ENCODE results near the gene CYP19A1. TPM values are rescaled to one million over a fixed set of nuclear protein-coding genes. Genes with fewer than 3 reads are reported as not detected.
"Not testable (repeated sequence)": the region's sequence is repeated elsewhere in the genome, so short reads cannot be mapped to it uniquely, and the experiment has no call there.

CYP19A1 gene
- total RNA-seq, 1 experiment from 2014 or later = 2.4 TPM

GRCh38 chr15:51290720-51291119, 47.7 kb downstream of the CYP19A1 start:
- DNase-seq = no peak
- Histone ChIP-seq H3K4me1 (ENCODE audit: low read length) (peaks cover 8% of the 10 kb centered on the region), H3K27me3 (ENCODE audit: low read length) (no peaks in the 10 kb centered on the region), H3K9me3 (ENCODE audit: low read length) (no peaks in the 10 kb centered on the region), H3K4me3 (ENCODE audit: low read length) (no peak overlapping the region), H3K79me2 (ENCODE audit: low read length) (no peaks in the 10 kb centered on the region), H4K20me1 (ENCODE audit: insufficient read depth, low read depth, low read length) (no peaks in the 10 kb centered on the region), H3K9me2 (replicated peaks; ENCODE audit: insufficient read depth, low read length) (no peaks in the 10 kb centered on the region), H3K9ac (ENCODE audit: low read length) (no peak overlapping the region), H3K27ac (ENCODE audit: low read length) (no peak overlapping the region), H3K36me3 (ENCODE audit: insufficient read depth, low read length) (no peaks in the 10 kb centered on the region), H2AFZ (ENCODE audit: low read length) (no peak overlapping the region), H3K4me2 (ENCODE audit: low read depth, low read length, poor library complexity, severe bottlenecking) (no peak overlapping the region)

- H3K4me3 ChIP-seq (ENCODE audit: low read length) = no peak overlapping the region
- H3K79me2 ChIP-seq (ENCODE audit: low read length) = no peaks in the 10 kb centered on the region
- H3K27me3 ChIP-seq (ENCODE audit: low read length) = no peaks in the 10 kb centered on the region
- H3K36me3 ChIP-seq (ENCODE audit: insufficient read depth, low read length) = no peaks in the 10 kb centered on the region
- H3K4me1 ChIP-seq (ENCODE audit: low read length) = peaks cover 9% of the 10 kb centered on the region
- no peaks in the 10 kb centered on the region for H3K9me3 ChIP-seq (ENCODE audit: low read length)
- no peak for DNase-seq
- no peaks in the 10 kb centered on the region for H3K9me2 ChIP-seq (replicated peaks; ENCODE audit: insufficient read depth, low read length)
- no peak overlapping the region for H3K4me2 ChIP-seq (ENCODE audit: low read depth, low read length, poor library complexity, severe bottlenecking)
- no peak overlapping the region for H3K27ac ChIP-seq (ENCODE audit: low read length)
- H3K9ac ChIP-seq (ENCODE audit: low read length) = no peak overlapping the region
- no peak overlapping the region for H2AFZ ChIP-seq (ENCODE audit: low read length)
- no peaks in the 10 kb centered on the region for H4K20me1 ChIP-seq (ENCODE audit: insufficient read depth, low read depth, low read length)
These were observed 49.1 kb downstream of the CYP19A1 start for GRCh38 chr15:51289290-51289689.

GRCh38 chr15:51288143-51289065, 50.0 kb downstream of the CYP19A1 start:
- Histone ChIP-seq H3K27ac (ENCODE audit: low read length) (no peak overlapping the region), H3K4me1 (ENCODE audit: low read length) (peaks cover 18% of the 10 kb centered on the region), H3K27me3 (ENCODE audit: low read length) (no peaks in the 10 kb centered on the region), H3K9me2 (replicated peaks; ENCODE audit: insufficient read depth, low read length) (no peaks in the 10 kb centered on the region), H3K4me3 (ENCODE audit: low read length) (no peak overlapping the region), H2AFZ (ENCODE audit: low read length) (no peak overlapping the region), H3K79me2 (ENCODE audit: low read length) (no peaks in the 10 kb centered on the region), H3K9ac (ENCODE audit: low read length) (no peak overlapping the region), H3K9me3 (ENCODE audit: low read length) (no peaks in the 10 kb centered on the region), H3K36me3 (ENCODE audit: insufficient read depth, low read length) (no peaks in the 10 kb centered on the region), H4K20me1 (ENCODE audit: insufficient read depth, low read depth, low read length) (no peaks in the 10 kb centered on the region), H3K4me2 (ENCODE audit: low read depth, low read length, poor library complexity, severe bottlenecking) (no peak overlapping the region)
- no peak for DNase-seq

- no peaks in the 10 kb centered on the region for H3K9me3 ChIP-seq (ENCODE audit: low read length)
- peak; percentile 49 for DNase-seq
- peaks cover 27% of the 10 kb centered on the region for H3K4me1 ChIP-seq (ENCODE audit: low read length)
- H4K20me1 ChIP-seq (ENCODE audit: insufficient read depth, low read depth, low read length) = no peaks in the 10 kb centered on the region
- H3K9ac ChIP-seq (ENCODE audit: low read length) = no peak overlapping the region
- H3K27ac ChIP-seq (ENCODE audit: low read length) = no peak overlapping the region
- H2AFZ ChIP-seq (ENCODE audit: low read length) = no peak overlapping the region
- H3K4me2 ChIP-seq (ENCODE audit: low read depth, low read length, poor library complexity, severe bottlenecking) = no peak overlapping the region
- no peak overlapping the region for H3K4me3 ChIP-seq (ENCODE audit: low read length)
- no peaks in the 10 kb centered on the region for H3K27me3 ChIP-seq (ENCODE audit: low read length)
- H3K79me2 ChIP-seq (ENCODE audit: low read length) = no peaks in the 10 kb centered on the region
- H3K9me2 ChIP-seq (replicated peaks; ENCODE audit: insufficient read depth, low read length) = no peaks in the 10 kb centered on the region
- no peaks in the 10 kb centered on the region for H3K36me3 ChIP-seq (ENCODE audit: insufficient read depth, low read length)
These were observed 51.6 kb downstream of the CYP19A1 start for GRCh38 chr15:51286816-51287215.

- no peak for DNase-seq
- H3K79me2 ChIP-seq (ENCODE audit: low read length) = no peaks in the 10 kb centered on the region
- H3K9me2 ChIP-seq (replicated peaks; ENCODE audit: insufficient read depth, low read length) = no peaks in the 10 kb centered on the region
- no peak overlapping the region for H3K9ac ChIP-seq (ENCODE audit: low read length)
- no peaks in the 10 kb centered on the region for H3K27me3 ChIP-seq (ENCODE audit: low read length)
- H3K36me3 ChIP-seq (ENCODE audit: insufficient read depth, low read length) = no peaks in the 10 kb centered on the region
- H3K4me3 ChIP-seq (ENCODE audit: low read length) = no peak overlapping the region
- no peak overlapping the region for H3K4me2 ChIP-seq (ENCODE audit: low read depth, low read length, poor library complexity, severe bottlenecking)
- no peak overlapping the region for H2AFZ ChIP-seq (ENCODE audit: low read length)
- peaks cover 27% of the 10 kb centered on the region for H3K4me1 ChIP-seq (ENCODE audit: low read length)
- no peak overlapping the region for H3K27ac ChIP-seq (ENCODE audit: low read length)
- H3K9me3 ChIP-seq (ENCODE audit: low read length) = no peaks in the 10 kb centered on the region
- no peaks in the 10 kb centered on the region for H4K20me1 ChIP-seq (ENCODE audit: insufficient read depth, low read depth, low read length)
These were observed 53.0 kb downstream of the CYP19A1 start for GRCh38 chr15:51285399-51285798.

- H3K27ac ChIP-seq (ENCODE audit: low read length) = no peak overlapping the region
- DNase-seq = no peak
- no peaks in the 10 kb centered on the region for H3K9me2 ChIP-seq (replicated peaks; ENCODE audit: insufficient read depth, low read length)
- no peaks in the 10 kb centered on the region for H4K20me1 ChIP-seq (ENCODE audit: insufficient read depth, low read depth, low read length)
- no peaks in the 10 kb centered on the region for H3K9me3 ChIP-seq (ENCODE audit: low read length)
- H3K79me2 ChIP-seq (ENCODE audit: low read length) = no peaks in the 10 kb centered on the region
- H3K36me3 ChIP-seq (ENCODE audit: insufficient read depth, low read length) = no peaks in the 10 kb centered on the region
- H3K4me3 ChIP-seq (ENCODE audit: low read length) = no peak overlapping the region
- no peak overlapping the region for H3K9ac ChIP-seq (ENCODE audit: low read length)
- H3K27me3 ChIP-seq (ENCODE audit: low read length) = no peaks in the 10 kb centered on the region
- H3K4me2 ChIP-seq (ENCODE audit: low read depth, low read length, poor library complexity, severe bottlenecking) = no peak overlapping the region
- peaks cover 27% of the 10 kb centered on the region for H3K4me1 ChIP-seq (ENCODE audit: low read length)
- H2AFZ ChIP-seq (ENCODE audit: low read length) = no peak overlapping the region
These were observed 53.5 kb downstream of the CYP19A1 start for GRCh38 chr15:51284871-51285270.

GRCh38 chr15:51283026-51283425, 55.4 kb downstream of the CYP19A1 start:
- peak overlapping the region; percentile 60 for H3K4me2 ChIP-seq (ENCODE audit: low read depth, low read length, poor library complexity, severe bottlenecking)
- peak; percentile 78 for DNase-seq
- H3K27ac ChIP-seq (ENCODE audit: low read length) = no peak overlapping the region

GRCh38 chr15:51282241-51282640, 56.2 kb downstream of the CYP19A1 start:
- not testable (repeated sequence) for H2AFZ ChIP-seq (ENCODE audit: low read length); H3K9ac ChIP-seq (ENCODE audit: low read length); H3K9me3 ChIP-seq (ENCODE audit: low read length); DNase-seq; H3K4me3 ChIP-seq (ENCODE audit: low read length); H3K27me3 ChIP-seq (ENCODE audit: low read length); H3K9me2 ChIP-seq (replicated peaks; ENCODE audit: insufficient read depth, low read length); H3K36me3 ChIP-seq (ENCODE audit: insufficient read depth, low read length); H4K20me1 ChIP-seq (ENCODE audit: insufficient read depth, low read depth, low read length); H3K27ac ChIP-seq (ENCODE audit: low read length); H3K79me2 ChIP-seq (ENCODE audit: low read length)
- peaks cover 27% of the 10 kb centered on the region for H3K4me1 ChIP-seq (ENCODE audit: low read length)
- H3K4me2 ChIP-seq (ENCODE audit: low read depth, low read length, poor library complexity, severe bottlenecking) = peak overlapping the region; percentile 60

More at GRCh38 chr15:51283026-51283425, 55.4 kb downstream of the CYP19A1 start:
- H3K79me2 ChIP-seq (ENCODE audit: low read length) = no peaks in the 10 kb centered on the region
- peaks cover 27% of the 10 kb centered on the region for H3K4me1 ChIP-seq (ENCODE audit: low read length)
- no peaks in the 10 kb centered on the region for H3K36me3 ChIP-seq (ENCODE audit: insufficient read depth, low read length)
- H3K9me2 ChIP-seq (replicated peaks; ENCODE audit: insufficient read depth, low read length) = no peaks in the 10 kb centered on the region
- no peak overlapping the region for H3K9ac ChIP-seq (ENCODE audit: low read length)
- no peaks in the 10 kb centered on the region for H4K20me1 ChIP-seq (ENCODE audit: insufficient read depth, low read depth, low read length)
- no peak overlapping the region for H3K4me3 ChIP-seq (ENCODE audit: low read length)
- H3K27me3 ChIP-seq (ENCODE audit: low read length) = no peaks in the 10 kb centered on the region; the same call in 1 of the 2 replicates
- no peaks in the 10 kb centered on the region for H3K9me3 ChIP-seq (ENCODE audit: low read length)
- no peak overlapping the region for H2AFZ ChIP-seq (ENCODE audit: low read length)
